ENCODE measurements around the gene TRIO.

DNA sequence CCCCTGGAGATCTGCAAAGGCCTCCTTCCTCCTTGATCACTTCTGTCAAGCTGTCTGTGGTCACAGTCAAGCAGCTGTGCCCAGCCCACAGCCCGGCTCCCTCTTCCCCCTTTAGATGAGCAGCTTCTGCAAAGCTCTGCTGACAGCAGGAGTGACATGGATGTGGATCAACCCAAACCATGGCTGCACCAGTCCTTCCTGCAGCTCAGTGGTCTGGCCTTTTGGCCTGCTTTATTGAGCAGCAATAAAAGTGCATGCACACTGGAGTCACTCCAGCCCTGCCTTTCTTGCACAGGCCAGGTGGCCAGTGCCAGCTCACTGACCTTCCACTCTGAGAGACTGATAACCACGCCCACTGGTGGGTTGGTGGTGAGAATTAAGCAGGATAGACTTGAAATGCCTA is 347.2 kb downstream of the TRIO start:
- no peak for TF ChIP-seq CTCF (IDR thresholded peaks at IDR 0.05)
- no peak for TF ChIP-seq POLR2A (IDR thresholded peaks at IDR 0.05)
